ENCODE measurements around the gene TTYH3. TPM values are rescaled to one million over a fixed set of nuclear protein-coding genes. Genes with fewer than 3 reads are reported as not detected.

TTYH3 gene, protein sequence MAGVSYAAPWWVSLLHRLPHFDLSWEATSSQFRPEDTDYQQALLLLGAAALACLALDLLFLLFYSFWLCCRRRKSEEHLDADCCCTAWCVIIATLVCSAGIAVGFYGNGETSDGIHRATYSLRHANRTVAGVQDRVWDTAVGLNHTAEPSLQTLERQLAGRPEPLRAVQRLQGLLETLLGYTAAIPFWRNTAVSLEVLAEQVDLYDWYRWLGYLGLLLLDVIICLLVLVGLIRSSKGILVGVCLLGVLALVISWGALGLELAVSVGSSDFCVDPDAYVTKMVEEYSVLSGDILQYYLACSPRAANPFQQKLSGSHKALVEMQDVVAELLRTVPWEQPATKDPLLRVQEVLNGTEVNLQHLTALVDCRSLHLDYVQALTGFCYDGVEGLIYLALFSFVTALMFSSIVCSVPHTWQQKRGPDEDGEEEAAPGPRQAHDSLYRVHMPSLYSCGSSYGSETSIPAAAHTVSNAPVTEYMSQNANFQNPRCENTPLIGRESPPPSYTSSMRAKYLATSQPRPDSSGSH
- 77.0 TPM for total RNA-seq

DNA sequence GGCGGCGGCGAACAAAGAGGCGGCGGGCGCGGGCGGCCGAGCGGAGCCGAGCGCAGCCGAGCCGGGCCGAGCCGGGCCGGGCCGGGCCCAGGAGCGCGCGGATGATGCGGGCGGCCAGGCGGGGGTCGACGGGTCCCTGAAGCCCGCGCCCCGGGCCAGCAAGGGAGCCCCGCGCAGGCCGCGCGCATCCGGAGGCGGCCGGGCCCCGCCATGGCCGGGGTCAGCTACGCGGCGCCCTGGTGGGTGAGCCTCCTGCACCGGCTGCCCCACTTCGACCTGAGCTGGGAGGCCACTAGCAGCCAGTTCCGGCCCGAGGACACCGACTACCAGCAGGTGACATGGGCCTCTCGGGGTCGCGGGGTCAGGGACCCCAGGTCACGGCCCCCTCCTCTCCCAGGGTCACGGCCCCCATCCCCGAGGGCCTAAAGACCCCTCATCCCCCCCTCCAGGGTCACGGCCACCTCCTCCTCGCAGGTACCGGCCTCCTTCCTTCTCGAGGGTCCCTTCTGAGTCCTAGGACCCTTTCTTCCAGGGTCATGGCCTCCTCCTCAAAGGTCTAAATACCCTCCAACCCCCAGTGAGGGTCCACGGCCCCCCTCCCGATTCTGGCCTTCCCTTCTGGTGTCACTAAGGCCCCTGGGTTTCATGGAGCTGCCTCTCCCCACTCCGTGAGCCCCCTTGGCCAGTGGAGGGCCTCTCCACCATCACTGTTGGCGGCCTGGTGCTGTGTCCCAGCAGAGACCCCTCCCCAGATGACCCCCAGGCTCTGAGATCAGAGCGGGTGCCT is at the start of gene TTYH3:
TSS of gene TTYH3 (plus strand) at position 41 of the 787 bp plus-strand sequence. CDS start at position 211, 170 bp downstream.

GRCh38 chr7:2687881-2688318 is 56.1 kb downstream of the TTYH3 start, which contains the start of gene AMZ1:
AMZ1 (plus strand) TSS chr7:2688202; CDS start chr7:2700452, 12,250 bp downstream.

Other genes with a start within 250 kb of the TTYH3 start
- gene CHST12, start 228.4 kb upstream of the TTYH3 start, total RNA-seq = 5.6 TPM
- gene GRIFIN, start 155.6 kb upstream of the TTYH3 start, total RNA-seq = not detected
- gene LFNG, start 112.2 kb upstream of the TTYH3 start, total RNA-seq = 12.8 TPM
- 25.0 TPM for gene BRAT1, start 76.5 kb upstream of the TTYH3 start, total RNA-seq
- gene IQCE, start 73.0 kb upstream of the TTYH3 start, total RNA-seq = 34.7 TPM
- 2.5 TPM for gene AMZ1, start 56.2 kb downstream of the TTYH3 start, total RNA-seq
- 26.6 TPM for gene GNA12, start 212.3 kb downstream of the TTYH3 start, total RNA-seq

All from parietal lobe (tissue), 1 donor.